Endothelial cell (in vitro differentiated cells): ENCODE measurements around the gene TPD52L1. TPM values are rescaled to one million over a fixed set of nuclear protein-coding genes. Genes with fewer than 3 reads are reported as not detected.

Source experiments
- DNase-seq: peaks from one replicate; pipeline ENCODE4 v3.0.0; 2021; ENCODE audit warnings: low spot score
- H3K27ac Mint-ChIP-seq: one replicate; pipeline ENCODE4 v1.8.0; 2021; ENCODE audit warnings: mixed read lengths, inconsistent platforms; ENCODE audit not compliant: unreplicated experiment
- H3K27me3 Mint-ChIP-seq: one replicate; pipeline ENCODE4 v1.8.0; 2021; ENCODE audit warnings: mild to moderate bottlenecking, moderate library complexity, mixed read lengths, inconsistent platforms; ENCODE audit not compliant: unreplicated experiment
- H3K36me3 Mint-ChIP-seq: one replicate; pipeline ENCODE4 v1.8.0; 2021; ENCODE audit warnings: mild to moderate bottlenecking, low read depth, mixed read lengths, inconsistent platforms; ENCODE audit not compliant: unreplicated experiment
- H3K4me1 Mint-ChIP-seq: one replicate; pipeline ENCODE4 v1.8.0; 2021; ENCODE audit warnings: mild to moderate bottlenecking, mixed read lengths, inconsistent platforms; ENCODE audit not compliant: unreplicated experiment
- H3K4me3 Mint-ChIP-seq: one replicate; pipeline ENCODE4 v1.8.0; 2021; ENCODE audit warnings: mild to moderate bottlenecking, mixed read lengths, inconsistent platforms; ENCODE audit not compliant: unreplicated experiment
- H3K9me3 Mint-ChIP-seq: one replicate; pipeline ENCODE4 v1.8.0; 2021; ENCODE audit warnings: mixed read lengths, inconsistent platforms; ENCODE audit not compliant: unreplicated experiment
- total RNA-seq: library from RNA; stranded (reverse); fragmentation: NEBNext Ultra II Directional; extraction: Animal tissue kit (Norgen Biotek cat#: 25700); gene quantifications from one replicate; pipeline ENCODE4 v1.2.1, GENCODE V29; 2021; ENCODE audit not compliant: unreplicated experiment
- TF ChIP-seq, protein P1 (sequence below): fragments of 200-600 bp; sonication (generic); IDR thresholded peaks from one replicate; pipeline ENCODE4 v1.5.0; 2021; ENCODE audit warnings: antibody characterized with exemption; ENCODE audit not compliant: unreplicated experiment

The TPD52L1 gene
- total RNA-seq, 1 donor from 2014 or later, result 118 TPM

DNA sequence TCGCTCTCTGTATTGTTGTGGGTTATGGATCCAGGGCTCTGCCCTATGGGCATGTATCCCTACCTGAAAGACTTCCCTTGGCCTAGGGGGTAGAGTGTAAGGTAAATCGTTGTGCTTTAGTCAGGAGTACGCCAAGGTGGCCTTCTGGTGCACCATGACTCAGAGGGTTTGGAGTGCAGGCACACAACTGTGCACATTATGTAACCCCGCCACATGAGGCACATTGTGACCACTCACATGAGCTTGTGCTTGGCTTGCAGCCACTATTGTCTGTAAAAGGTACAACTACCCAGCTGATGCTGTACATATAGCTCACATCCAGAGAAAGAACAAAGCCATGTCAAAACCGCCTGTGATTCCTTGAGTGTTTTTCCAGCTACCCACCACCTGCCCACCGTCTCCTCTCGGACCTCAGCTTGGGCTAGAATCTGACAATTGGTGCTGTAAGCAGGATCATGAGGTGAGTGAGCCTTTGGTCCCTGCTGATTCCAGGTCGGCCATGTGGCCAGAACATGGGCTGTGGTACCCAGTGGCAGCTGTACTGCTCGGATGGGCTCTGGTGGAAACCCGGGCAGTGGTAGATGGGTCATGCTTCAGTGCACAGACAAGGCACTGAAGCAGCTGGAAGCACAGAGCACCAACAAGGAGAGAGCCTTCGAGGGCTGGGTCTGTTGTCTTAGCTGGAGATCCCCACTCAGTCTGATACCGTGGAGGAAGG lies 114.4 kb downstream of the TPD52L1 start:
- Mint-ChIP-seq H3K4me1 (no peaks in the 10 kb centered on the region), H3K27ac (no peak overlapping the region), H3K9me3 (no peaks in the 10 kb centered on the region), H3K4me3 (no peak overlapping the region), H3K36me3 (peaks cover 6% of the 10 kb centered on the region), H3K27me3 (peaks cover 2% of the 10 kb centered on the region)
- TF ChIP-seq, protein P1, sequence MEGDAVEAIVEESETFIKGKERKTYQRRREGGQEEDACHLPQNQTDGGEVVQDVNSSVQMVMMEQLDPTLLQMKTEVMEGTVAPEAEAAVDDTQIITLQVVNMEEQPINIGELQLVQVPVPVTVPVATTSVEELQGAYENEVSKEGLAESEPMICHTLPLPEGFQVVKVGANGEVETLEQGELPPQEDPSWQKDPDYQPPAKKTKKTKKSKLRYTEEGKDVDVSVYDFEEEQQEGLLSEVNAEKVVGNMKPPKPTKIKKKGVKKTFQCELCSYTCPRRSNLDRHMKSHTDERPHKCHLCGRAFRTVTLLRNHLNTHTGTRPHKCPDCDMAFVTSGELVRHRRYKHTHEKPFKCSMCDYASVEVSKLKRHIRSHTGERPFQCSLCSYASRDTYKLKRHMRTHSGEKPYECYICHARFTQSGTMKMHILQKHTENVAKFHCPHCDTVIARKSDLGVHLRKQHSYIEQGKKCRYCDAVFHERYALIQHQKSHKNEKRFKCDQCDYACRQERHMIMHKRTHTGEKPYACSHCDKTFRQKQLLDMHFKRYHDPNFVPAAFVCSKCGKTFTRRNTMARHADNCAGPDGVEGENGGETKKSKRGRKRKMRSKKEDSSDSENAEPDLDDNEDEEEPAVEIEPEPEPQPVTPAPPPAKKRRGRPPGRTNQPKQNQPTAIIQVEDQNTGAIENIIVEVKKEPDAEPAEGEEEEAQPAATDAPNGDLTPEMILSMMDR, result no peak
- no peak for DNase-seq

DNA sequence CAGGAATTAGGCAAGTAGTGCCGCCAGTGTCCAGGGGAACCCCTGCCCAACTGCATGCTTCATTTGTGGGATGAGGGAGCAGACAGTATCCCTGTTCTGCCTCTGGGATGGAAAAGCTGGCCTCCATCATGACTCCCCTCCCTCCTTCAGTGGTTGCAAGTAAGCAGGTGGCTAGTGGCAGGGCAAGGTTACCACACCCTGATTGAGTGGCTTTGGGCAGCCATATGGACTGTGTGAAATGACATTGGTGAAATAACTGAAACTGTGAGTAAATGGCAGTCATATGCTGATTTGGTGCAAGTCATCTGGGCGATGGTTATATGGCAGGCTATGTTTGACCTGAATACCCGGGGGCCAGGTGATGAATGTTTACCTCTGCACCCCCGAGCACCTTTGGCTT lies 115.2 kb downstream of the TPD52L1 start:
- TF ChIP-seq, protein P1, result no peak
- Mint-ChIP-seq H3K4me1 (no peaks in the 10 kb centered on the region), H3K27me3 (peaks cover 2% of the 10 kb centered on the region), H3K4me3 (no peak overlapping the region), H3K9me3 (no peaks in the 10 kb centered on the region), H3K36me3 (no peaks in the 10 kb centered on the region), H3K27ac (no peak overlapping the region)
- DNase-seq, result no peak

DNA sequence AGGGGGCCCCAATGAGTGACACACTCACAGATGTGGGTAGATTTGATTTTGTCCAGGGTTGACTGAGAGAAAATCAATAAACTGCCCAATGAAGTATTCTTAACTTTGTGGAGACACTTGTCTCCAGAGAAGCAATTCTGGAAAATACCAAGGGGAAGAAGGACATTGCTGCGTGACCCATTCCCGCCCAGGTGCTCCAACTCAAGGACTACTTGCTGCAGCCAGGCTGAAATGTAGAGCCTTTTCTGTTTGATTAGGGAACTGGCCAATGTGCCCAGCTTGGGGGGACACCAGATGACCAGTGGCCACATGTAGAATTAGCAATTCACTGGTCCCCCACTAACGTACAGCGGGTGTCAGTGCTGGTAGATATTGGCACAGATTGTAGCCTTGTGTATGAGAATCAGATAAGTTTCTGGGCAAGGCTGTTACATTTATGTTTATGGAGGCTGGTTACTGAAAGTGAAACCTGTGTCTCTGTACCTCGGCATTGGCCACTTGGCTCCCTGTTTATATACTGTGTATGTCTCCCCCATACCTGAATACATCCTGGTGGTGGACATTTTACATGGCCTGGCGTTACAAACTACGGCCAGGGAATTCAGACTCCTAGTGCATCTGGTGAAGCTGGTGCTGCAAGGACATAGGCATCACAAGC lies 115.9 kb downstream of the TPD52L1 start:
- Mint-ChIP-seq H3K4me3 (no peak overlapping the region), H3K36me3 (no peaks in the 10 kb centered on the region), H3K4me1 (no peaks in the 10 kb centered on the region), H3K27me3 (peaks cover 2% of the 10 kb centered on the region), H3K9me3 (no peaks in the 10 kb centered on the region), H3K27ac (no peak overlapping the region)
- no peak for DNase-seq
- TF ChIP-seq, protein P1, result no peak

DNA sequence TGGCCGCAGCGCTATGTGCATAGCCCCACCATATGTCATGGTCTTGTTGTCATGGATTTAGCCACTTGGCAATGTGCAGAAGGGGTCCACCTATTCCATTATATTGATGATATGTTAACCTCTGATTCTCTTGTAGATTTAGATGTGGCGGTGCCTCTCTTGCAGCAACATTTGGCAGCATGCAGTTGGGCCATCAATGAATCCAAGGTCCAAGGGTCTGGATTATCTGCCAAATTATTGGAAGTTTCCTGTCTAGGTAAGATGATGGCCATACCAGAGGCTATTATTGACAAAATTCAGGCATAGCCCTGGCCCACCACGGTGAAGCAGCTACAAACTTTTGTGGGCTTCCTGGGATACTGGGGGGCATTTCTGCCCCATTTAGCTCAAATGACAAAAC lies 116.8 kb downstream of the TPD52L1 start:
- DNase-seq, result no peak
- Mint-ChIP-seq H3K27ac (no peak overlapping the region), H3K9me3 (no peaks in the 10 kb centered on the region), H3K27me3 (peaks cover 2% of the 10 kb centered on the region), H3K4me3 (no peak overlapping the region), H3K4me1 (no peaks in the 10 kb centered on the region), H3K36me3 (no peaks in the 10 kb centered on the region)
- TF ChIP-seq, protein P1, result no peak
